ENCODE measurements around the gene NKD2.
"Not testable (repeated sequence)": the region's sequence is repeated elsewhere in the genome, so short reads cannot be mapped to it uniquely, and the experiment has no call there.

The NKD2 gene

GRCh38 chr5:1075931-1076330 lies 67.3 kb downstream of the NKD2 start:
- DNase-seq, result no peak

GRCh38 chr5:1076406-1076805 lies 67.8 kb downstream of the NKD2 start:
- DNase-seq, result no peak

- DNase-seq, result no peak
Observed at GRCh38 chr5:1077026-1077425, 68.4 kb downstream of the NKD2 start.

- DNase-seq, result no peak
Observed at GRCh38 chr5:1077491-1078020, 69.0 kb downstream of the NKD2 start.

- no peak for DNase-seq
Observed at GRCh38 chr5:1078206-1078605, 69.6 kb downstream of the NKD2 start.

- DNase-seq, result no peak
Observed at GRCh38 chr5:1078851-1079250, 70.2 kb downstream of the NKD2 start.

- no peak for DNase-seq
Observed at GRCh38 chr5:1079486-1079885, 70.9 kb downstream of the NKD2 start.

GRCh38 chr5:1079961-1080360 lies 71.4 kb downstream of the NKD2 start:
- DNase-seq, result no peak

- no peak for DNase-seq
Observed at GRCh38 chr5:1080432-1080831, 71.8 kb downstream of the NKD2 start.

GRCh38 chr5:1081519-1081918 lies 72.9 kb downstream of the NKD2 start:
- no peak for DNase-seq

- not testable (repeated sequence) for DNase-seq
Observed at GRCh38 chr5:1083026-1083425, 74.4 kb downstream of the NKD2 start.

- DNase-seq, result no peak
Observed at GRCh38 chr5:1083823-1084605, 75.4 kb downstream of the NKD2 start.

- no peak for DNase-seq
Observed at GRCh38 chr5:1085391-1085790, 76.8 kb downstream of the NKD2 start.

GRCh38 chr5:1086137-1086536 lies 77.5 kb downstream of the NKD2 start:
- DNase-seq, result no peak

GRCh38 chr5:1086871-1087270 lies 78.3 kb downstream of the NKD2 start:
- no peak for DNase-seq

- DNase-seq, result no peak
Observed at GRCh38 chr5:1087428-1087827, 78.8 kb downstream of the NKD2 start.

- DNase-seq, result no peak
Observed at GRCh38 chr5:1088031-1088430, 79.4 kb downstream of the NKD2 start.
